Thoracic aorta endothelial cell (primary cell): ENCODE data around the gene PCDHGB3. TPM values are rescaled to one million over a fixed set of nuclear protein-coding genes. Genes with fewer than 3 reads are reported as not detected.

Source experiments
- total RNA-seq: library from RNA; depleted of rRNA; stranded (reverse); fragments of >200 nt; gene quantifications from 2 replicates; pipeline ENCODE4 v1.2.3, GENCODE V29; 2012

PCDHGB3 gene
- total RNA-seq, 1 donor, result 1.4 TPM

GRCh38 chr5:141407790-141408505 is 37.9 kb downstream of the PCDHGB3 start, which contains the start of gene PCDHGB6:
TSS of gene PCDHGB6 (plus strand) at chr5:141408021. CDS start at chr5:141408203, 182 bp downstream.

GRCh38 chr5:141412854-141413539 is 43.0 kb downstream of the PCDHGB3 start, which contains the start of gene PCDHGA10:
TSS of gene PCDHGA10 (plus strand) at chr5:141412987. CDS start at chr5:141413176, 189 bp downstream.

GRCh38 chr5:141417494-141418172 is 47.6 kb downstream of the PCDHGB3 start, which contains the start of gene PCDHGB7:
TSS of gene PCDHGB7 (plus strand) at chr5:141417677. CDS start at chr5:141417860, 183 bp downstream.

GRCh38 chr5:141420855-141421488 is 50.9 kb downstream of the PCDHGB3 start, which contains the start of gene PCDHGA11:
TSS of gene PCDHGA11 (plus strand) at chr5:141421051. CDS start at chr5:141421228, 177 bp downstream.

Other genes with a start within 250 kb of the PCDHGB3 start
- gene PCDHB4, start 248.4 kb upstream of the PCDHGB3 start, total RNA-seq, result 0.07 and 0.13 TPM in 2 replicates
- gene PCDHB5, start 235.0 kb upstream of the PCDHGB3 start, total RNA-seq, result 0.40 and 0.43 TPM in 2 replicates
- 0.07 TPM in 1 of 2 replicates, not detected in the other for gene PCDHB6, start 220.2 kb upstream of the PCDHGB3 start, total RNA-seq
- gene PCDHB7, start 197.6 kb upstream of the PCDHGB3 start, total RNA-seq, result 0.22 and 0.40 TPM in 2 replicates
- 0.07 and 0.13 TPM in 2 replicates for gene PCDHB8, start 192.5 kb upstream of the PCDHGB3 start, total RNA-seq
- gene PCDHB16, start 187.9 kb upstream of the PCDHGB3 start, total RNA-seq, result 0.07 and 0.13 TPM in 2 replicates
- gene PCDHB9, start 183.1 kb upstream of the PCDHGB3 start, total RNA-seq, result 0.13 and 0.14 TPM in 2 replicates
- gene PCDHB10, start 177.9 kb upstream of the PCDHGB3 start, total RNA-seq, result 0.22 and 0.66 TPM in 2 replicates
- 0.07 and 0.27 TPM in 2 replicates for gene PCDHB11, start 170.6 kb upstream of the PCDHGB3 start, total RNA-seq
- gene PCDHB12, start 161.5 kb upstream of the PCDHGB3 start, total RNA-seq, result 0.07 and 0.27 TPM in 2 replicates
- 0.22 and 0.66 TPM in 2 replicates for gene PCDHB13, start 156.3 kb upstream of the PCDHGB3 start, total RNA-seq
- gene PCDHB14, start 146.9 kb upstream of the PCDHGB3 start, total RNA-seq, result 0.14 and 0.53 TPM in 2 replicates
- gene PCDHB15, start 124.8 kb upstream of the PCDHGB3 start, total RNA-seq, result 0.14 and 0.66 TPM in 2 replicates
- gene SLC25A2, start 66.2 kb upstream of the PCDHGB3 start, total RNA-seq, result 0.27 and 0.50 TPM in 2 replicates
- 62.1 and 70.6 TPM in 2 replicates for gene TAF7, start 49.5 kb upstream of the PCDHGB3 start, total RNA-seq
- gene PCDHGA1, start 39.7 kb upstream of the PCDHGB3 start, total RNA-seq, result 0.22 and 0.40 TPM in 2 replicates
- gene PCDHGA2, start 31.5 kb upstream of the PCDHGB3 start, total RNA-seq, result 1.1 and 1.2 TPM in 2 replicates
- 0.65 and 0.93 TPM in 2 replicates for gene PCDHGA3, start 26.4 kb upstream of the PCDHGB3 start, total RNA-seq
- gene PCDHGB1, start 20.1 kb upstream of the PCDHGB3 start, total RNA-seq, result 0.50 and 0.66 TPM in 2 replicates
- gene PCDHGA4, start 15.2 kb upstream of the PCDHGB3 start, total RNA-seq, result 2.2 and 5.2 TPM in 2 replicates
- gene PCDHGB2, start 10.2 kb upstream of the PCDHGB3 start, total RNA-seq, result 1.3 and 2.0 TPM in 2 replicates
- gene PCDHGA5, start 6.1 kb upstream of the PCDHGB3 start, total RNA-seq, result 0.72 and 1.1 TPM in 2 replicates
- 2.1 and 2.9 TPM in 2 replicates for gene PCDHGA6, start 3.6 kb downstream of the PCDHGB3 start, total RNA-seq
- gene PCDHGA7, start 12.5 kb downstream of the PCDHGB3 start, total RNA-seq, result 0.65 and 2.0 TPM in 2 replicates
- gene PCDHGB4, start 17.5 kb downstream of the PCDHGB3 start, total RNA-seq, result 5.6 and 9.7 TPM in 2 replicates
- 0.72 and 1.6 TPM in 2 replicates for gene PCDHGA8, start 22.4 kb downstream of the PCDHGB3 start, total RNA-seq
- gene PCDHGB5, start 27.7 kb downstream of the PCDHGB3 start, total RNA-seq, result 9.1 and 13.4 TPM in 2 replicates
- gene PCDHGA9, start 32.5 kb downstream of the PCDHGB3 start, total RNA-seq, result 4.3 and 4.6 TPM in 2 replicates
- gene PCDHGB6, start 37.8 kb downstream of the PCDHGB3 start, total RNA-seq, result 2.9 and 3.3 TPM in 2 replicates
- 4.7 and 5.5 TPM in 2 replicates for gene PCDHGA10, start 42.7 kb downstream of the PCDHGB3 start, total RNA-seq
- gene PCDHGB7, start 47.4 kb downstream of the PCDHGB3 start, total RNA-seq, result 9.4 and 9.8 TPM in 2 replicates
- 12.5 and 13.6 TPM in 2 replicates for gene PCDHGA11, start 50.8 kb downstream of the PCDHGB3 start, total RNA-seq
- 10.8 and 12.6 TPM in 2 replicates for gene PCDHGA12, start 60.3 kb downstream of the PCDHGB3 start, total RNA-seq
- 13.3 and 19.6 TPM in 2 replicates for gene PCDHGC3, start 105.7 kb downstream of the PCDHGB3 start, total RNA-seq
- 1.3 and 1.9 TPM in 2 replicates for gene PCDHGC4, start 114.8 kb downstream of the PCDHGB3 start, total RNA-seq
- gene PCDHGC5, start 118.8 kb downstream of the PCDHGB3 start, total RNA-seq, result 1.1 and 1.3 TPM in 2 replicates
- gene DIAPH1, start 248.8 kb downstream of the PCDHGB3 start, total RNA-seq, result 45.7 and 62.2 TPM in 2 replicates